ENCODE measurements around the gene RHNO1. TPM values are rescaled to one million over a fixed set of nuclear protein-coding genes. Genes with fewer than 3 reads are reported as not detected.

Gene RHNO1, protein sequence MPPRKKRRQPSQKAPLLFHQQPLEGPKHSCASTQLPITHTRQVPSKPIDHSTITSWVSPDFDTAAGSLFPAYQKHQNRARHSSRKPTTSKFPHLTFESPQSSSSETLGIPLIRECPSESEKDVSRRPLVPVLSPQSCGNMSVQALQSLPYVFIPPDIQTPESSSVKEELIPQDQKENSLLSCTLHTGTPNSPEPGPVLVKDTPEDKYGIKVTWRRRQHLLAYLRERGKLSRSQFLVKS
- total RNA-seq (10 to 100 TPM; 27.7 to 30.1 TPM), polyA plus RNA-seq (10 to 100 TPM; 36.3 to 44.4 (median 38.6) TPM), total RNA-seq (17.3 to 26.7 (median 19.8) reads per million in 6 experiments)

GRCh38 chr12:2877047-2877952 is at the start of gene RHNO1, which contains the start of gene FOXM1:
TSS of gene RHNO1 (plus strand) at chr12:2877223. CDS start at chr12:2885367, 8,144 bp downstream.
TSS of gene FOXM1 (minus strand) at chr12:2877174. CDS start at chr12:2874478, 2,696 bp downstream.
- Mint-ChIP-seq H3K9me3 (no peaks in the 10 kb centered on the region), H3K4me3 (peak within 1 kb of the TSS; percentile 92 to 99 (median 98)), H3K4me1 (peaks cover 20 to 38% (median 32%) of the 10 kb centered on the region in 4 donors), H3K27ac (peak within 1 kb of the TSS; percentile 94 to 100 (median 99)), H3K36me3 (no peaks in the 10 kb centered on the region), H3K27me3 (no peaks in the 10 kb centered on the region)
- peak; percentile 72 to 94 (median 85) for DNase-seq
- ATAC-seq: peak; percentile 84 to 89
- POLR2A ChIA-PET: interaction anchor here (0.7 to 1.9 kb wide), 7 partner anchors 10 to 186 kb away, joined by 3 to 14 read pairs (median 8); partner anchors contain the start of genes FKBP4 and TULP3

GRCh38 chr12:2829275-2829674 is 47.7 kb upstream of the RHNO1 start:
- ATAC-seq: no peak
- Mint-ChIP-seq H3K27ac (peak overlapping the region in 2 of 10 donors; percentile 25 to 54), H3K27me3 (no peaks in the 10 kb centered on the region), H3K9me3 (no peaks in the 10 kb centered on the region), H3K4me1 (peaks cover 0 to 10% (median 4%) of the 10 kb centered on the region in 4 donors), H3K4me3 (no peak overlapping the region), H3K36me3 (peaks cover 0 to 74% (median 10%) of the 10 kb centered on the region in 3 donors)
- no peak for DNase-seq
- POLR2A ChIA-PET: no interaction called here

GRCh38 chr12:2832550-2833127 is 44.4 kb upstream of the RHNO1 start:
- Mint-ChIP-seq H3K27ac (peak overlapping the region in 6 of 10 donors; percentile 4 to 80 (median 64)), H3K27me3 (no peaks in the 10 kb centered on the region), H3K36me3 (peaks cover 0 to 51% (median 15%) of the 10 kb centered on the region in 3 donors), H3K9me3 (no peaks in the 10 kb centered on the region), H3K4me3 (no peak overlapping the region), H3K4me1 (peaks cover 9 to 28% (median 20%) of the 10 kb centered on the region in 4 donors)
- POLR2A ChIA-PET: interaction anchor here (0.6 kb wide), 1 partner anchor 55 kb away, joined by 7 read pairs; no protein-coding TSS in a partner anchor
- ATAC-seq (no peak), DNase-seq (no peak)

DNA sequence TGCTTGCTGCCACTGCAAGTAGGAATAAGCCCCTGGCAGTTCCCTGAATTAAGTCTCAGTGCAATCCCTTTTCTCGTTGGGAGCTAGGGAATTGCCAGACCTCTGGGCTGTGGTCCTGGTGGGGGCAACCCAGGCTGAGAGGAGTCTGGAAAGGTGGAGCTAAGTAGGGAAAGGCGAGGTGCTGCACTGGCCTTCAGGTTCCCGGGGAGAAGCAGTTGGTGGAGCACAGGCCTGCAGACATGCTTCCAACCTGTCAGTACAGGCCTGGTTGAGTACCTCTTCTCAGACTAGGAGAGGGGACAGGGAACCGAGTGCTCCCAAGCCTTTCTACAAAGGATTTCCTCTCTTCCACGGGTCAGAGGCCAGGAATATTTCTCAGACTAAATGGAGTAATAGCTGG is 43.7 kb upstream of the RHNO1 start:
- peak overlapping the region in 1 of 10 donors; percentile 52 for H3K27ac Mint-ChIP-seq
- peaks cover 9 to 28% (median 21%) of the 10 kb centered on the region in 4 donors for H3K4me1 Mint-ChIP-seq
- DNase-seq (no peak), ATAC-seq (no peak)
- H3K36me3 Mint-ChIP-seq: peaks cover 0 to 51% (median 12%) of the 10 kb centered on the region in 3 donors
- no peaks in the 10 kb centered on the region for H3K27me3 Mint-ChIP-seq
- POLR2A ChIA-PET: interaction anchor here (0.6 kb wide), 1 partner anchor 14 kb away, joined by 3 read pairs; no protein-coding TSS in a partner anchor
- H3K9me3 Mint-ChIP-seq: no peaks in the 10 kb centered on the region
- H3K4me3 Mint-ChIP-seq: no peak overlapping the region

DNA sequence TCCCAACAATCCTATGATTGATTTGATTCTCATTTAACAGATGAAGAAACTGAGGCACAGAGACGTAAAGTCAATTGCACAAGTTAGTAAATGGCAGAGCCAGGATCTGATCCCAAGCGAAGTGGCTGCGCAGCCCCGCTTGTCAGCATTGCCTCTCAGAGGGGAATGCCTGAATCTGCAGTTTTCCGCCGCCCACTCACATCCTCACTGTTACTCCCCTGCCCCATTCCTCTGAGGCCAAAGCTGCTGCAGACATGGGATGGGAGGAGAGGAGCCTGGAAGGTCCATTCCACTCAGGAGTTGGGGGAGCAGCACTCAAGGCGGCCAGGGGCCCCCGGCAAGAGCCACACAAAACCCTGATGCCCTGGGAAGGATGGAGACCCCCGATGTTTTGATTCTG is 43.2 kb upstream of the RHNO1 start:
- Mint-ChIP-seq H3K27me3 (no peaks in the 10 kb centered on the region), H3K4me3 (no peak overlapping the region), H3K4me1 (peaks cover 9 to 28% (median 21%) of the 10 kb centered on the region in 4 donors), H3K27ac (peak overlapping the region in 4 of 10 donors; percentile 2 to 71 (median 27)), H3K36me3 (peaks cover 0 to 51% (median 10%) of the 10 kb centered on the region in 3 donors), H3K9me3 (no peaks in the 10 kb centered on the region)
- ATAC-seq: no peak
- POLR2A ChIA-PET: interaction anchor here (0.6 kb wide), 1 partner anchor 15 kb away, joined by 3 read pairs; no protein-coding TSS in a partner anchor
- DNase-seq: no peak

DNA sequence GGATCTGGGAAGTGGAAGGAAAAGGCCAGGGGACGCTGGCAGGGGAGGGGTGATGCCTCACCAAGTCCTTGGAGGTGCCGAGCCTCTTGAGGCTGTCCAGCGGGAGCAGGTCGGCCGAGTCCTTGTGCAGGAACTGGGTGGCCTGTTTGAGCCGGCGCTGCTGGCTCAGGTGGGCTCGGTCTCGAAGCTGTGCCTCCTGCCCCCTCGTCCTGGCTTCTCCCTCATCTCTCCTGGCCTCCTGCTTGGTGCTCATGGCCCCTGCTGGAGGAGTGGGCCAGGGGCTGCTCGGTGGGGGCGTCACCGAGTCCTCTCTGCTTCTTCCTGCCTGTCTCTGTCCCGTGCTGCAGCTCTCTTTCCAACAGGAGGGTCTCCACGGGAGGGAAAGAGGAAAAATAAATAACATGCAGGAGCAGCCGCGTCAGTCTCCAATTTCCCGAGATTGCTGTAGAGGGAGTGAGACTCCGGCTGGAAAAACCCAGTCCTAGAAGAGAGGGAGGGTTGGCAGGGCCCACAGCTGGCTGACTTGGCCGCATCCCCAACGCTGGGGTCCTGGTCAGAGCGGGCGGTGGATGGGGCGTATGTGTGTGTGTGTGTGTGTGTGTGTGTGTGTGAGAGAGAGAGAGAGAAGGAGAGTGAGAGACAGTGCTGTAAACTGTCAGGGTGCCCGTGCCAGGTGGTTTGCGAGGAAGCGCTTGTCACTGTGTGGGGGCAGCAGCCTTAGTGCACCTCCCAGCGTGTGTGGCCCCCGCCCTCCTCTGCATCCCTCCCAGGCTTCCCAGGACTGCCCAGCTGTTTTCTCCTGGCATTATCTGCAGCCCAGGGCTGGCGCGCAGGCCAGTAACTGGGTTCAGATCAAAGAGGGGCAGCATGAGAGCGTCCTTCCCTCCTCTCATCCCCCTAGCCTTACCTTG is 42.2 kb upstream of the RHNO1 start, which contains the start of gene NRIP2:
NRIP2 (minus strand) TSS at position 455 of the 911 bp plus-strand sequence; CDS start at position 403, 52 bp downstream.
- POLR2A ChIA-PET: no interaction called here
- H3K4me1 Mint-ChIP-seq: peaks cover 9 to 28% (median 21%) of the 10 kb centered on the region in 4 donors
- H3K36me3 Mint-ChIP-seq: peaks cover 4 to 53% (median 14%) of the 10 kb centered on the region in 3 donors
- H3K27ac Mint-ChIP-seq: peak within 1 kb of the TSS in 9 of 10 donors; percentile 18 to 87 (median 70)
- no peak for DNase-seq
- H3K4me3 Mint-ChIP-seq: peak within 1 kb of the TSS in 2 of 10 donors; percentile 6 to 50
- no peaks in the 10 kb centered on the region for H3K27me3 Mint-ChIP-seq
- H3K9me3 Mint-ChIP-seq: no peaks in the 10 kb centered on the region
- ATAC-seq: peak in 1 of 2 donors; percentile 35

GRCh38 chr12:2835691-2836403 is 41.2 kb upstream of the RHNO1 start:
- H3K4me3 Mint-ChIP-seq: peak overlapping the region in 1 of 10 donors; percentile 6
- no peaks in the 10 kb centered on the region for H3K27me3 Mint-ChIP-seq
- H3K27ac Mint-ChIP-seq: peak overlapping the region in 4 of 10 donors; percentile 1 to 52 (median 12)
- peaks cover 5 to 57% (median 18%) of the 10 kb centered on the region in 3 donors for H3K36me3 Mint-ChIP-seq
- no peak for ATAC-seq
- peaks cover 9 to 28% (median 20%) of the 10 kb centered on the region in 4 donors for H3K4me1 Mint-ChIP-seq
- POLR2A ChIA-PET: no interaction called here
- DNase-seq: no peak
- H3K9me3 Mint-ChIP-seq: no peaks in the 10 kb centered on the region

DNA sequence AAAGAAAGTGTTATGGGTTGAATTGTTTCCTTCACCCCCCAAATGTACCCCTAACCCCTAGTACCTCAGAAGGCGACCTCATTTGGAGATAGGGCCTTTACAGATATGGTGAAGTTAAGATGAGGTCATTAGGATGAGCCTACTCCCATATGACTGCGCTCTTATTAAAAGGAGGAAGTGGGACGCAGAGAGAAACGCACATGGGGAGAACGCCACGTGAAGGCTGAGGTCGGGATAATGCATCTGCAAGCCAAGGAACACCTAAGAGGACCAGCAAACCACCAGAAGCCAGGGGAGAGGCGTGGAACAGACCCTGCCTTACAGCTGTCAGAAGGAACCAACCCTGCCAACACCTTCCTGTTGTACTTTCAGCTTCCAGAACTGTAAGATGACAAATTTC is 40.4 kb upstream of the RHNO1 start:
- DNase-seq: no peak
- H3K36me3 Mint-ChIP-seq: peaks cover 5 to 55% (median 23%) of the 10 kb centered on the region in 3 donors
- H3K4me1 Mint-ChIP-seq: peaks cover 9 to 28% (median 20%) of the 10 kb centered on the region in 4 donors
- no peak for ATAC-seq
- no peaks in the 10 kb centered on the region for H3K27me3 Mint-ChIP-seq
- H3K4me3 Mint-ChIP-seq: no peak overlapping the region
- H3K27ac Mint-ChIP-seq: no peak overlapping the region
- no peaks in the 10 kb centered on the region for H3K9me3 Mint-ChIP-seq
- POLR2A ChIA-PET: no interaction called here

DNA sequence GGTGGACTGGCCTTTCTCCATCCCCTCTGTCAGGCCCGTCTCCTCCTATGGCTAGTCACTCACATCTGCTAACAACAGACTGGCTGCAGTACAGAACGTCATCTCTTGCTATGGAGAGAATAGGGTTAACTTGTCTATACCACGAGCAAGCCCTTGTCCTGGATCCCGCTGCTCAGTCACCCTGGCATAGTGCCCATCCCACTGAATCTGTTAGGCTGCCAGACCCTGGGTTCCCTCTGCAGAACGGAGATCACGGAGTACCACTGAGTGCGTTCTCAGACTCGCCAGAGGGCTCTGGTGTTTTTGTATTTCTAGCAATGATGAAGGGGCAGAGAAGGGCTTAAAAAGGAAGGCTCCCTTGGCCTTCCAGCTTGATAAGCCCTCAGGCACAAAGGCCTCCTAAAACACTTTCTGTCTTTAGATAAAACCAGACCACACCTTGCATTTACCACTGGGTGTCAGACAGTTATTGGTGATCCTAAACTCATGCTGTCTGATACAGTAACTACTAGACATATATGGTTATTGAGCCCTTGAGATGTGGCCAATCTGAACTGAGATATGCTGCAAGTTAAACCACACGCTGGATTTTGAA is 35.9 kb upstream of the RHNO1 start:
- no peaks in the 10 kb centered on the region for H3K27me3 Mint-ChIP-seq
- DNase-seq: no peak
- H3K4me1 Mint-ChIP-seq: peaks cover 3 to 6% (median 5%) of the 10 kb centered on the region in 4 donors
- no peak overlapping the region for H3K27ac Mint-ChIP-seq
- no peak overlapping the region for H3K4me3 Mint-ChIP-seq
- POLR2A ChIA-PET: no interaction called here
- H3K9me3 Mint-ChIP-seq: no peaks in the 10 kb centered on the region
- H3K36me3 Mint-ChIP-seq: peaks cover 10 to 78% (median 26%) of the 10 kb centered on the region in 3 donors
- no peak for ATAC-seq

DNA sequence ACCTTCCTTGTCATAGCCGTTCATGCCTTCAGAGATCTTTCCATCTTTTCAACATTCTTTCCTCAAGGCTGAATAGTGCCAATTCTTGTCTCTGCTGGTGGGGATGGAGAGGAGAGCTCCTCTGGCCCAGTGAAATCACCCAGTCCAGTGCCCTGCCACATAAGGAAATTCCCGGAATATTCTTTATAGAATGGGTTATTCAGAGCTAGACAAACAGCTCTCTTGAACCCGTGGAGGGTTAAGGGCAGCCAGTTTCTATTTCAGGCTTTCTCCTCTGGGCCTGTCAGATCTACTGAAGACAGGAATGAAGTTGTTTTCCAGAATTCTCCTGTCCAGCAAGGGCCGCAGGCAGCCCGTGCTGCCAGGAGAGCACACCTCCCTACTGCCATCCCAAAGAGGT is 34.1 kb upstream of the RHNO1 start:
- DNase-seq: no peak
- no peaks in the 10 kb centered on the region for H3K9me3 Mint-ChIP-seq
- H3K36me3 Mint-ChIP-seq: peaks cover 10 to 76% (median 24%) of the 10 kb centered on the region in 3 donors
- no peak for ATAC-seq
- H3K4me1 Mint-ChIP-seq: peaks cover 0 to 4% (median under 1%) of the 10 kb centered on the region in 4 donors
- H3K27me3 Mint-ChIP-seq: no peaks in the 10 kb centered on the region
- H3K4me3 Mint-ChIP-seq: no peak overlapping the region
- POLR2A ChIA-PET: no interaction called here
- no peak overlapping the region for H3K27ac Mint-ChIP-seq

Measured in naive thymus-derived CD8-positive, alpha-beta T cell (primary cell).